Body of pancreas (tissue), 4 donors: ENCODE measurements around the gene EPHA8. TPM values are rescaled to one million over a fixed set of nuclear protein-coding genes. Genes with fewer than 3 reads are reported as not detected.

ENCODE experiments used
- ATAC-seq: fragments of 150-250 bp; one replicate; pipeline ENCODE4 v1.9.1; 2016
- DNase-seq, 4 donors: peaks; one replicate each; pipeline ENCODE4 v3.0.0-alpha.2; 2019
- H3K27ac ChIP-seq, 4 donors: fragments of 200-600 bp; sonication (generic); 1 replicate in 3 of 4; 2 replicates in 1 of 4; pipeline versions ENCODE4 v1.5.1 to v1.6.1; 2016 to 2019; ENCODE audit warnings: mild to moderate bottlenecking in 1 of 4, mixed read lengths in 1 of 4, moderate library complexity in 1 of 4
- H3K27me3 ChIP-seq, 2 donors: fragments of 200-600 bp; sonication (generic); one replicate each; pipeline ENCODE4 v1.6.0; 2016; ENCODE audit warnings: mild to moderate bottlenecking in 1 of 2
- H3K36me3 ChIP-seq, 2 donors: fragments of 200-600 bp; sonication (generic); replicated peaks in 1 of 2; 2 replicates each; pipeline ENCODE4 v1.5.1; 2016; ENCODE audit warnings: low read depth in 2 of 2; ENCODE audit not compliant: insufficient read depth in 1 of 2
- H3K4me1 ChIP-seq: fragments of 200-600 bp; sonication (generic); one replicate; pipeline ENCODE4 v1.6.0; 2016
- H3K4me3 ChIP-seq, 2 donors: fragments of 200-600 bp; sonication (generic); 1 replicate in 1 of 2; 2 replicates in 1 of 2; pipeline ENCODE4 v1.5.1; 2016 to 2019
- H3K9me3 ChIP-seq, 3 donors: fragments of 200-600 bp; sonication (generic); 1 replicate in 2 of 3; 2 replicates in 1 of 3; pipeline ENCODE4 v1.5.1; 2016
- CTCF ChIP-seq, 7 experiments: fragments of 450-650 bp in 4 of 7; fragments of 200-600 bp in 3 of 7; sonication (generic) in 3 of 7; IDR thresholded peaks; one replicate each; pipeline ENCODE4 v1.5.1; 2016 to 2019; ENCODE audit warnings: antibody characterized with exemption in 7 of 7
- POLR2A ChIP-seq, 3 donors: fragments of 450-650 bp; IDR thresholded peaks; one replicate each; pipeline ENCODE4 v1.6.1; 2016; ENCODE audit warnings: antibody characterized with exemption in 3 of 3, mild to moderate bottlenecking in 2 of 3
- WGBS, 2 donors: methylation state at CpG; one replicate each; pipeline ENCODE4 v1.1.5; 2017; 5-methylcytosine and 5-hydroxymethylcytosine counted together
- intact Hi-C: fragments of 100-400 bp; cut with DNase I; formaldehyde crosslinking; loops from one replicate; pipeline ENCODE4 v1.15.1; 2023
- total RNA-seq, 2 donors: library from RNA; depleted of rRNA; stranded (reverse); fragments of >200 nt; gene quantifications; one replicate each; pipeline ENCODE4 v1.1.0, GENCODE V29; 2016

Gene EPHA8
- total RNA-seq, 2 donors from 2014 or later, result 0.52 to 0.66 TPM

GRCh38 chr1:22572818-22573217 is 9.5 kb downstream of the EPHA8 start:
- TF ChIP-seq POLR2A (IDR thresholded peaks at IDR 0.05) (no peak), CTCF (IDR thresholded peaks at IDR 0.05) (no peak)
- no peak for ATAC-seq
- WGBS, 2 donors, result 52 to 96% methylated on average over 4 to 9 of the region's 9 CpGs
- Histone ChIP-seq H3K9me3 (no peaks in the 10 kb centered on the region), H3K27me3 (no peaks in the 10 kb centered on the region), H3K36me3 (no peaks in the 10 kb centered on the region), H3K4me3 (no peak overlapping the region), H3K4me1 (no peaks in the 10 kb centered on the region), H3K27ac (no peak overlapping the region)
- intact Hi-C loops, result no loop called here
- no peak for DNase-seq

- TF ChIP-seq POLR2A (IDR thresholded peaks at IDR 0.05) (no peak), CTCF (IDR thresholded peaks at IDR 0.05) (no peak)
These were observed 9.9 kb downstream of the EPHA8 start for GRCh38 chr1:22573237-22573636.

GRCh38 chr1:22575532-22576149 is 12.4 kb downstream of the EPHA8 start:
- ATAC-seq (no peak), DNase-seq (no peak)
- Histone ChIP-seq H3K9me3 (no peaks in the 10 kb centered on the region), H3K27me3 (no peaks in the 10 kb centered on the region), H3K4me3 (no peak overlapping the region), H3K4me1 (no peaks in the 10 kb centered on the region), H3K27ac (no peak overlapping the region), H3K36me3 (no peaks in the 10 kb centered on the region)
- no peak for TF ChIP-seq POLR2A (IDR thresholded peaks at IDR 0.05)
- no peak for TF ChIP-seq CTCF (IDR thresholded peaks at IDR 0.05)
- intact Hi-C loops, result no loop called here
- WGBS, 2 donors, result 48 to 50% methylated on average over 8 of the region's 8 CpGs

More at GRCh38 chr1:22573237-22573636, 9.9 kb downstream of the EPHA8 start:
- DNase-seq, result no peak
- no peaks in the 10 kb centered on the region for H3K9me3 ChIP-seq
- WGBS, 2 donors, result 73 to 78% methylated on average over 3 to 7 of the region's 7 CpGs
- no peak overlapping the region for H3K27ac ChIP-seq
- H3K4me1 ChIP-seq, result no peaks in the 10 kb centered on the region
- H3K27me3 ChIP-seq, result no peaks in the 10 kb centered on the region
- H3K4me3 ChIP-seq, result no peak overlapping the region
- ATAC-seq, result no peak
- no peaks in the 10 kb centered on the region for H3K36me3 ChIP-seq
- intact Hi-C loops, result no loop called here

GRCh38 chr1:22576150-22576544 is 12.9 kb downstream of the EPHA8 start:
- H3K27ac ChIP-seq, result no peak overlapping the region
- DNase-seq, result no peak
- intact Hi-C loops, result no loop called here
- H3K27me3 ChIP-seq, result no peaks in the 10 kb centered on the region
- no peak for TF ChIP-seq POLR2A (IDR thresholded peaks at IDR 0.05)
- TF ChIP-seq CTCF (IDR thresholded peaks at IDR 0.05), result no peak
- H3K4me1 ChIP-seq, result no peaks in the 10 kb centered on the region
- no peak for ATAC-seq
- H3K9me3 ChIP-seq, result no peaks in the 10 kb centered on the region
- no peak overlapping the region for H3K4me3 ChIP-seq
- 83 to 86% methylated on average over 2 to 23 of the region's 23 CpGs for WGBS, 2 donors
- H3K36me3 ChIP-seq, result no peaks in the 10 kb centered on the region

- H3K27ac ChIP-seq, result no peak overlapping the region
- intact Hi-C loops, result no loop called here
- no peak overlapping the region for H3K4me3 ChIP-seq
- no peaks in the 10 kb centered on the region for H3K27me3 ChIP-seq
- no peaks in the 10 kb centered on the region for H3K36me3 ChIP-seq
- ATAC-seq (no peak), DNase-seq (no peak)
- H3K9me3 ChIP-seq, result no peaks in the 10 kb centered on the region
- no peak for TF ChIP-seq CTCF (IDR thresholded peaks at IDR 0.05)
- no peak for TF ChIP-seq POLR2A (IDR thresholded peaks at IDR 0.05)
- 92 to 94% methylated on average over 23 to 24 of the region's 24 CpGs for WGBS, 2 donors
- H3K4me1 ChIP-seq, result no peaks in the 10 kb centered on the region
These were observed 13.3 kb downstream of the EPHA8 start for GRCh38 chr1:22576617-22577016.
